IgD-negative memory B cell (primary cell): ENCODE measurements around the gene FKBP15. TPM values are rescaled to one million over a fixed set of nuclear protein-coding genes. Genes with fewer than 3 reads are reported as not detected.

ENCODE experiments used
- H3K27ac Mint-ChIP-seq, 3 donors: one replicate each; pipeline ENCODE4 v1.8.0; 2020 to 2022; ENCODE audit warnings: mild to moderate bottlenecking in 3 of 3, mixed read lengths in 3 of 3, moderate library complexity in 1 of 3
- H3K27me3 Mint-ChIP-seq: one replicate; pipeline ENCODE4 v1.8.0; 2021; ENCODE audit warnings: mixed read lengths
- H3K36me3 Mint-ChIP-seq: one replicate; pipeline ENCODE4 v1.8.0; 2020; ENCODE audit warnings: mild to moderate bottlenecking, mixed read lengths
- H3K4me1 Mint-ChIP-seq, 3 donors: one replicate each; pipeline ENCODE4 v1.8.0; 2020 to 2022; ENCODE audit warnings: mixed read lengths in 3 of 3, mild to moderate bottlenecking in 1 of 3
- H3K4me3 Mint-ChIP-seq, 4 donors: one replicate each; pipeline ENCODE4 v1.8.0; 2020 to 2022; ENCODE audit warnings: mild to moderate bottlenecking in 4 of 4, mixed read lengths in 4 of 4, moderate library complexity in 3 of 4
- H3K9me3 Mint-ChIP-seq, 3 donors: one replicate each; pipeline ENCODE4 v1.8.0; 2020 to 2021; ENCODE audit warnings: mixed read lengths in 3 of 3, mild to moderate bottlenecking in 1 of 3
- polyA plus RNA-seq: library from polyadenylated mRNA; unstranded; fragments of 300-500 nt; fragmentation: Illumina TruSeq; gene quantifications from one replicate; pipeline ENCODE4 v1.2.3, GENCODE V29; 2021

Gene FKBP15
- polyA plus RNA-seq, 1 donor from 2014 or later: 16.8 TPM

DNA sequence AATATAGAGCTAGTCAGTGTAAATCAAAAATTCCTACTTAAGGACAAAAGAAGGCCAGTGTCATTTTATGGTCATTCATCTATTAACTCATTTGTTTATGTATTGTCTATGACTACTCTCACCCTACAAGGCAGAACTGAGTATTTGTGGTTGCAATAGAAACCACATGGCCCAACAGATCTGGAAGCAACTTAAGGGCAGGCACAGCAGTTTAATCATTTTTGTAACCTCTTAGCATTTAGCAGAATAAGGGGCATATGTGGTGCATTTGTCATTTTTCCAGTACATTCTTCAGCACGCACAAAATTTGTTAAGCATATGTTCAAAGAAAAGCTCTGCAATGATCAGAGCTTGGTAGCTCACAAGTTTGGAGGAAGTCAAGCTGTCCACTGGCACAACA lies 1.1 kb downstream of the FKBP15 start:
- Mint-ChIP-seq H3K36me3 (no peaks in the 10 kb centered on the region), H3K4me3 (peak overlapping the region; percentile 81 to 99 (median 96)), H3K4me1 (peaks cover 26 to 38% (median 27%) of the 10 kb centered on the region in 3 donors), H3K9me3 (no peaks in the 10 kb centered on the region), H3K27ac (peak overlapping the region; percentile 88 to 97 (median 90)), H3K27me3 (no peaks in the 10 kb centered on the region)

DNA sequence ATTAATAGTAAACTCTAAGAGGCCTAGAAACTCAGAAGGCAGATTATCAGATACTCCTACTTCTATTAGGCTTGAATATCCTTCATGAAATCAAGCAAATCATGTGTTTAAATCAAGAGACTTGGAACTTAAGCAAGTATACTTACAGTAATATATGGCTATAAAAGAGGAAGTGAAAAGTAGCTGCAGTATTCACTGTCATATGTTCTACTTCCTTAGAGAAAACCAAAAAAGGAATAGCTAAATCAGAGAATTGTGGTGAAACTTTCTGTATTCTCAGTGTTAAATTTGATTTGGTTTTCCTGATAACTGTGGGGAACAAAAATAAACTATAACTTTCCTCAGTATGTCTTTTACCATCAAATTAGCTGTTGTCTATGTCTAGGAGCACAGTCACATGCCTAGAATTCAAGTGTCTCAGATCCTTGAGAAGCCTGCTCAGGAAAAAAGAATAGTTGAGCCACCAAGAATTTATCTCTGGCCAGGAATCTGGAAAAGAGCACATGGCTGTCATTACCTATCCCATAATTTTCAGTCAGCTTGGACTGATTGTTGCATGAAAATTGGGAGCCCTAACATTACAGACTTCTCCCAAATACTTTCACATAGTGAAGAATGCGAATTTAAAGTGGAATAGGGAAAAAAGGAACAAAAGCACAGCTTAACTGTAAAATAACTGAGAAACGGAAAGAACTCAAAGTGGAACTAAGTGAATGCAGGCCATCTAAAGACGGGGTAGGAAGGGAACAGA lies 1.7 kb downstream of the FKBP15 start:
- peaks cover 28 to 43% (median 31%) of the 10 kb centered on the region in 3 donors for H3K4me1 Mint-ChIP-seq

DNA sequence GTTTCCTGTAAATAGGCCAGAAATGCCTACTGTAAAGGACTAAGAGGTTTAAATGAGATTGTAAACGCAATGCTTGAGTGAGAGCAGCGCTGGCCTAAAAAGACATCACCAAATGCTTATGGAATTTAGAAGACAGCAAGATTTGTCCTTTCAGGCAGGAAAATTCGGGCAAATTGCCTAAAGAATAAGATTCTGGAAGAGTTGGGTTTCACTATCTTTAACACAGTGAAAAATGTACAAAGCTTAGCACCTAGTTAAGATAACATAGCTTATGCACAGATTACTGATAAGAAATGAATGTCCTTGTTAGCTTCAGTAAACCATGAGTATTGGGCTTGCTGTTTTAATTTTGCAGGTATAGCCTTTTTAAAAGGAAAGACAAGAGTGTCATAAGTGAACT lies 4.7 kb downstream of the FKBP15 start:
- Mint-ChIP-seq H3K36me3 (no peaks in the 10 kb centered on the region), H3K27ac (no peak overlapping the region), H3K27me3 (no peaks in the 10 kb centered on the region), H3K4me3 (no peak overlapping the region), H3K9me3 (no peaks in the 10 kb centered on the region), H3K4me1 (peaks cover 27 to 44% (median 35%) of the 10 kb centered on the region in 3 donors)

More for the DNA sequence above, 1.7 kb downstream of the FKBP15 start:
- Mint-ChIP-seq H3K4me3 (peak overlapping the region; percentile 81 to 99 (median 96)), H3K27me3 (no peaks in the 10 kb centered on the region), H3K36me3 (no peaks in the 10 kb centered on the region), H3K9me3 (no peaks in the 10 kb centered on the region), H3K27ac (peak overlapping the region; percentile 88 to 97 (median 90))

DNA sequence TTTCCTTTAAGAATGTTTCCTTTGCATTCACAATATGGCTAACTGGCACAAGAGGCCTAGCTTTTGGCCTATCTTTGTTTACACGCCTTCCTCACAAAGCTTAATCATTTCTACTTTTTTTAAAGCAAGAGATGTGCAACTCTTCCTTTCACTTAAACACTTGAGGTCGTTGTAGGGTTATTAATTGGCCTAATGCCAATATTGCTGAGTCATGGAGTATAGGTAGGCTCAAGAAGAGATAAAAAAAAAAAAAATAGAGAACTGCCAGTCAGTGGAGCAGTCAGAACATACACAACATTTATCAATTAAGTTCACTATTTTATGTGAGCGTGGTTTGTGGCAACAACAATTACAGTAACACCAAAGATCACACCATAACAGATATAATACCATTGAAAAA lies 5.9 kb downstream of the FKBP15 start:
- H3K36me3 Mint-ChIP-seq: no peaks in the 10 kb centered on the region
- H3K27ac Mint-ChIP-seq: no peak overlapping the region
- peaks cover 26 to 40% (median 30%) of the 10 kb centered on the region in 3 donors for H3K4me1 Mint-ChIP-seq
- H3K9me3 Mint-ChIP-seq: no peaks in the 10 kb centered on the region
- no peaks in the 10 kb centered on the region for H3K27me3 Mint-ChIP-seq
- no peak overlapping the region for H3K4me3 Mint-ChIP-seq

DNA sequence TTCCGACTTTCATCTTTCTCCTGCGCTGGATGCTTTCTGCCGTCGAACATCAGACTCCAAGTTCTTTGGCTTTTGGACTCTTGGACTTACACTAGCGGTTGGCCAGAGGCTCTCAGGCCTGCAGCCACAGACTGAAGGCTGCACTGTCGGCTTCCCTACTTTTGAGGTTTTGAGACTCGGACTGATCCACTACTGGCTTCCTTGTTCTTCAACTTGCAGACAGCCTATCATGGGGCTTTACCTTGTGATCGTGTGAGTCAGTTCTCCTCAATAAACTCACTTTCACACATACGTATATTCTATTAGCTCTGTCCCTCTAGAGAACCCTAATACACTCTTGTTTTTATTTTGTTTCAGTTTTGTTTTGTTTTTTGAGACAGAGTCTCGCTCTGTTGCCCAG lies 10.3 kb downstream of the FKBP15 start:
- Mint-ChIP-seq H3K27ac (no peak overlapping the region), H3K9me3 (no peaks in the 10 kb centered on the region), H3K4me1 (peaks cover 15 to 25% (median 17%) of the 10 kb centered on the region in 3 donors), H3K4me3 (no peak overlapping the region), H3K36me3 (no peaks in the 10 kb centered on the region), H3K27me3 (no peaks in the 10 kb centered on the region)

DNA sequence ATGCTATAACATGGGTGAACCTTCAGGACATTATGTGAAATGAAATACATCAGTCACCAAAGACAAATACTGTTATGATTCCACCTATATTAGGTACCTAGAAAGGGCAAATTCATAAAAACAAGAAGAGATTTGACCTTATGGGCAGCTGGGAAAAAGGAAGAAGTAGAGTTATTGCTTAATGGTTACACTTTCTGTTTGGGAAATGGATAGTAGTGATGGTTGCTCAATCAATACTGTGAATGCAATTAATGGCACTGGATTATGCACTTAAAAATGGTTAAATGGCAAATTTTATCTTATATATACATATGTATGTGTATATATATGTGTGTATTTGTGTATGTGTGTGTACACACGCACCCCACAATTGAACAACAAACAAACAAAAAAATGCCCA lies 15.2 kb downstream of the FKBP15 start:
- Mint-ChIP-seq H3K36me3 (peaks cover 13% of the 10 kb centered on the region), H3K4me3 (no peak overlapping the region), H3K27ac (no peak overlapping the region), H3K4me1 (peaks cover 6 to 10% (median 8%) of the 10 kb centered on the region in 3 donors), H3K9me3 (no peaks in the 10 kb centered on the region), H3K27me3 (no peaks in the 10 kb centered on the region)

DNA sequence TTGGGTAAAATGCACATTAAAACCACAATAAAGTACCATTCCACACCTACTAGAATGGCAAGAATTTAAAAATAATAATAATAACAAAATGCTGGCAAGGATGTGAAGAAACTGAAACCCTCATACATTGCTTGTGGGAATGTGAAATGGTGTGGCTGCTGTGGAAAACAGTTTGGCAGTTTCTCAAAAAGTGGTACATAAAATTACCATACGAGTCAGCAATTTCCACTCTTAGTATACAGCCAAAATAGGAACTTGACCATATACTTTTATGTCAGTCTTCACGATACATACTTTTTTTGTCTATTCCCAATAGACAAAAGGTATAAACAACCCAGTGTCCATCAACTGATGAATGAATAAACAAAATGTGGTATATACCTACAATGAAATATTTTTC lies 15.6 kb downstream of the FKBP15 start:
- peaks cover 6 to 9% (median 8%) of the 10 kb centered on the region in 3 donors for H3K4me1 Mint-ChIP-seq
- no peaks in the 10 kb centered on the region for H3K27me3 Mint-ChIP-seq
- H3K9me3 Mint-ChIP-seq: no peaks in the 10 kb centered on the region
- no peak overlapping the region for H3K27ac Mint-ChIP-seq
- no peak overlapping the region for H3K4me3 Mint-ChIP-seq
- H3K36me3 Mint-ChIP-seq: peaks cover 13% of the 10 kb centered on the region

DNA sequence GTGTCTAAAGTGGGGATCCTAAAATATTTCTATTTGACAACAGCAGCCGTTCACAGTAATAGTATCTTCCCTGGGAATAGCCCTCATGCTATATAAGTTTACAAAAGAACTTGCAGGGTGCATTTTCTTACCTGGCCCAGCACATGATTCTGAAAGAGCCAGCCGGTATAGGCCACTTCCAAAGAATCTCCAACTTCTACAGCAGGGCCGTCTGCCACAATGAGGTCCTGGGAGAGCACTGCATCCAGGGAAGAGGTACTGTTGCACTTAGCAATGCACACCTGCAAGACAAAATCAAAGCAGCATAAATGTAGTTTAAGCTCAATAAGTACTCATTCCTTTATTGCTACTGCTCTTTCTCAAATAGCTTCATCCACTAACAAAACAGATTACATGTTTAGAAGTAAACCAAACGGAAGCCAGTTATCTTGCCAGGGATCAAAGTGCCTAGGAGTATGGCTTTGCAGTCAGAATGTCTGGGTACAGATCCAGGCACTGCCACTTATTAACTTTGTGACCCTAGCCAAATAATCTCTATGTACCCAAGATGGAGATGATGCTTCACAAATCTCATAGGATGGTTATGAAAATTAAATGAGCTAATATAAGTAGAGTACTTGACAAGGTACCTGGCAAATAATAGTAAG lies 21.3 kb downstream of the FKBP15 start:
- no peak overlapping the region for H3K27ac Mint-ChIP-seq
- no peaks in the 10 kb centered on the region for H3K27me3 Mint-ChIP-seq
- H3K36me3 Mint-ChIP-seq: peaks cover 24% of the 10 kb centered on the region
- no peak overlapping the region for H3K4me3 Mint-ChIP-seq
- no peaks in the 10 kb centered on the region for H3K9me3 Mint-ChIP-seq
- peaks cover 0 to 1% (median 0%) of the 10 kb centered on the region in 3 donors for H3K4me1 Mint-ChIP-seq

DNA sequence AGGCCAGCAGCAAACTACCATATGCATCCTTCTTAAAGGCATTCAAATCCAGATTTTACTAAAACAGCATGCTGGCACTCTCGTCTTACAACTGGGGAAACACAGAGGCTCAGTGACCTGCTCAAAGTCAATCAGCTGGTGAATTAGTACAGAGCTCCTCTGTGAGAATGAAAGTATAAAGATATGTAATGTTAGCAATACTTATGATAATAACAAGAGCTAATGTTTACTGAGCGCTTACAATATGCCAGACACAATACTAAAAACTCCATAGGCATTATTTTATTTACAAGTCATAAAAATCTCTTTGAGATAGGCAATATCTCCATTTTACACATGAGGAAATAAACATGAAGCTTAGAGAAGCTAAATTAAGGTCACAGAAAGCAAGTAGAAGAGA lies 28.6 kb downstream of the FKBP15 start:
- H3K4me1 Mint-ChIP-seq: no peaks in the 10 kb centered on the region
- H3K9me3 Mint-ChIP-seq: no peaks in the 10 kb centered on the region
- H3K36me3 Mint-ChIP-seq: peaks cover 9% of the 10 kb centered on the region
- no peak overlapping the region for H3K4me3 Mint-ChIP-seq
- no peak overlapping the region for H3K27ac Mint-ChIP-seq
- no peaks in the 10 kb centered on the region for H3K27me3 Mint-ChIP-seq

DNA sequence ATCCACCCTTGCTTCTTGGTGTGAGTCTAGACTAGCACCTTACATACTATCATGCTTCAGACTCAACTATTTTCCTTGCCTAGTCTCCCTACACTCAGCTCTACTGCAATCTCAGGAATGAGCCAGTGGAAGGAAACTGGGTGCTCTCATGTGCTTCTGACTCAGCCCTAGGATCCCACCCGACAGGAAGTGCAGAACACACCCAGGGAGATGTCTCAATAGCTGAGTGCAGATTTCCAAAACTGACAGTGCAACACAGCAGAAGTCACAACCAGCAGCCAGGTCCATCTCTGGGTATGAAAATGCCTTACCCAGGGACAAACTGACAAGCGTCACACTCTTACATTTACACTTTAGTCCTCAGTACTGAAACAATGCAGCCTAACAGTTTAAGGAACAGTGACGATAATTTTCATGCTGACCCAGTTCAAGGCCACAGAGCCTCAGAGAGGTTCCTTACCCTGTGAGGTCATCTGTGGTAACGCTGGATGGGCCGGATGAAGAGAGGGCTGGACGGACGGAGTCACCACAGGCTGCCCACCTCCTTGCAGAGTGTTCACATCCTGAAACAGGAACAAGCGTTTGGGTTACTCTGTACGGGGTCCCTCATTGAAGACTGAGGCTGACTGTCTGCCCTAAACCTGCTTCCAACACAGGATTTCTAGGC lies 33.0 kb downstream of the FKBP15 start:
- Mint-ChIP-seq H3K27ac (no peak overlapping the region), H3K4me3 (no peak overlapping the region), H3K27me3 (no peaks in the 10 kb centered on the region), H3K36me3 (peaks cover 11% of the 10 kb centered on the region), H3K9me3 (no peaks in the 10 kb centered on the region), H3K4me1 (no peaks in the 10 kb centered on the region)

DNA sequence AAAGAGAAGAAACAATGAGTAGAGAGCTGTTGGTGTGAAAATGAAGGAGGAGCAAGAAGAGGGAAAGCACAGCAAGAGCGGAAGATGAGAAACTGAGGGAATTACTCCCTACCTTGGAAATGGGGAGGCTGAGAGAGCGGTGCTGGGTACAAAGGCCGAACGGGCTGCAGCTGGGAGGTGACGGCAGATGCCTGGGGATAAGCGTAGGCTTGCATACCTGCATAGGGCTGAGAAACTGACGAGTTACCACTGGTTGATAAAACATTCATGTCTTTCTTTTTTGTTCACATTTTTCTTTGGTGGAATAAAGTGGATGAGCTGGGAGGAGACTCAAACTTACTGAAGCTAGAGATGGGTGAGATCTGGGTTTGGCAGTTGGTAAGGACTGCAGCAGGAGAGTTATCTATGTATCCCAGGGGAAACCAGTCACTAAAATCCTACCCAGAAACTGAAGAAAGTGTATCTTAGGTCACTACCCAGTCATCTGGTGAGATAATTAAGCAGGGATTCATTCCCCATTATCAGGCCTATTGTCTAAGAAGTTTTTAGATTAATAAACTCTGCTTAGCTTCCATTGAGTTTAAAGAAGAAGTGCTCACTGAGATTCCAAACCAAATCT lies 34.8 kb downstream of the FKBP15 start:
- peaks cover 8% of the 10 kb centered on the region for H3K36me3 Mint-ChIP-seq
- H3K27ac Mint-ChIP-seq: no peak overlapping the region
- no peaks in the 10 kb centered on the region for H3K4me1 Mint-ChIP-seq
- no peaks in the 10 kb centered on the region for H3K9me3 Mint-ChIP-seq
- H3K4me3 Mint-ChIP-seq: peak overlapping the region in 1 of 4 donors; percentile 58
- H3K27me3 Mint-ChIP-seq: no peaks in the 10 kb centered on the region

DNA sequence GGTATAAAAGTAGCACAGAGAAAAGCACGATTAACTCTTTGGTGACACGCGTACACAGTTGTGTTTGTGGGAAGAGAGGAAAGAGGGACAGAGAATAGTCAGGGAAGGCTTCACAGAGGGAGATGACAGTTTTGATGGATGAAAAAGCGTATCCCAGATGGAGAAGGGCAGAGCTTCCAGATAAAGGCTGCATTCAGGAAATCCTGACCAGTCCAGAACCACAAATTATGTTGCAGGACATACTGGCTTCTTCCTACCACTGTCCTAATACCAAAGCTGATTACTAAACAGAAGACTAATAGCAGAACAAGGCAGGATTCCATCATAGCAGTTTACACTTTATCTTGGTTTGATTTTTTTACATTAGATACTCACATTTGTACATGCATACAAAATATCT lies 35.8 kb downstream of the FKBP15 start:
- peaks cover 9% of the 10 kb centered on the region for H3K36me3 Mint-ChIP-seq
- peak overlapping the region in 2 of 3 donors; percentile 6 to 81 for H3K27ac Mint-ChIP-seq
- H3K4me1 Mint-ChIP-seq: no peaks in the 10 kb centered on the region
- no peak overlapping the region for H3K4me3 Mint-ChIP-seq
- no peaks in the 10 kb centered on the region for H3K27me3 Mint-ChIP-seq
- no peaks in the 10 kb centered on the region for H3K9me3 Mint-ChIP-seq

DNA sequence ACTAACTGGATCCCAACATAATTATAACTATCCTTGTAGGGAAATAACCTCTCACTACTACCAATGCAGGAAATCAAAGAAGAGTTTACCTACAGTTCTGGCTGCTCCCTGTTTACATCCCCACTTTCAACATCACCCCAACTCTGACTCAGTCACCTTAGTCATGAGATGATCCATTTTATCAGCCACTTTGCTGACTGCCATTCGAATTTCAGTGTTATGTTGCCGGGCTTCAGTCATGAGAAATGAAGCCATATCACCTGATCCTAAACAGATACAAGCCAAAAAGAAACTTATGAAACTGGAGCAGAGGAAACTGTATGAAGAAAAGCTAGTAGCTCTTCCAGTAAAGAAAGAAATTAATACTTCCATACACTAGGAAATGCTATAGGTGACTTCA lies 36.5 kb downstream of the FKBP15 start:
- Mint-ChIP-seq H3K27me3 (no peaks in the 10 kb centered on the region), H3K4me3 (no peak overlapping the region), H3K27ac (no peak overlapping the region), H3K4me1 (no peaks in the 10 kb centered on the region), H3K36me3 (peaks cover 9% of the 10 kb centered on the region), H3K9me3 (no peaks in the 10 kb centered on the region)

DNA sequence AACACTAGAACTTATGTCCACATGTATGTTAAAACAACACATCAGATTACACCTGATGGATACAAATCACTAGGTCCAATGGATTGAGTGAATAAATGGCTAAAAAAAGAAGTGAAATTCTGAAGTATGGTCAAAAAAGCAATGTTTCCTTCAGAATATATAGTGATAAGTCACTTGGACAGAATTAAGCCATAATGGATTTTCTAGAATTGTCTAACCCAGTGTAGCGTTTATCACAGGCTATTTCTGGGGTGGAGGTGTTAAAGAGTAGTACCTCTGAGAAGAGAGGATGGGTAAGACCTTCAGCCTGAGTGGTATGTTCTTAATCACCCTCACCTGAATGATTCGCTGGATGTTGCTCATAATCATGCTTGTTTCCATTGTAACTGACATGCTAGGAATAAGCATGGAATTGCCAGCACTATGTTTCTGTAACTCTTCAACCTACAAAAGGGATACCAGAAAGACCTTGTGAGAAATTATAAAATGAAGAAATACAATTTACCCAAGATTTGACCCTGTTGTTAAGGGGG lies 37.1 kb downstream of the FKBP15 start:
- H3K4me3 Mint-ChIP-seq: no peak overlapping the region
- H3K27ac Mint-ChIP-seq: no peak overlapping the region
- no peaks in the 10 kb centered on the region for H3K4me1 Mint-ChIP-seq
- H3K9me3 Mint-ChIP-seq: no peaks in the 10 kb centered on the region
- peaks cover 11% of the 10 kb centered on the region for H3K36me3 Mint-ChIP-seq
- H3K27me3 Mint-ChIP-seq: no peaks in the 10 kb centered on the region

DNA sequence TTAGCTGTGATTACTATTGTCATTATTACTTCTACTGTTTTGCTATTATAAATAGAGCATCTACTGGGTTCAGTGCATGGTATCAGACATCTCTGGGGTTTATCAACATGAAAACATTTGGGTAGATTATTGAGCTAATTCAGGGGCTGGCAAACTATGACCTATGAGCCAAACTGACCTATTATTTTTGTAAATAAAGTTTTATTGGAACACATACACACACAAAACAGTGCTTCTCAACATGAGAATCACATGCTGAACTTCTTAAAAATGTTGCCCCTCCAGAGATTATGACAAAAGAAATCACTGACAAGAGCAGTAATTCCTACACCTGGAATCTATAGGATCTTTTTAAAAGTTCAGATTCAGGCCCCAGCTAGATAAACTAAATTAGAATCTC lies 39.9 kb downstream of the FKBP15 start:
- no peak overlapping the region for H3K27ac Mint-ChIP-seq

More for the DNA sequence above, 39.9 kb downstream of the FKBP15 start:
- H3K9me3 Mint-ChIP-seq: no peaks in the 10 kb centered on the region
- H3K36me3 Mint-ChIP-seq: peaks cover 22% of the 10 kb centered on the region
- H3K4me1 Mint-ChIP-seq: no peaks in the 10 kb centered on the region
- H3K27me3 Mint-ChIP-seq: no peaks in the 10 kb centered on the region
- H3K4me3 Mint-ChIP-seq: no peak overlapping the region
